ENCODE results near the gene PACS2. TPM values are rescaled to one million over a fixed set of nuclear protein-coding genes. Genes with fewer than 3 reads are reported as not detected.

Gene PACS2
- total RNA-seq, 1 donor from 2014 or later = 48.0 TPM

DNA sequence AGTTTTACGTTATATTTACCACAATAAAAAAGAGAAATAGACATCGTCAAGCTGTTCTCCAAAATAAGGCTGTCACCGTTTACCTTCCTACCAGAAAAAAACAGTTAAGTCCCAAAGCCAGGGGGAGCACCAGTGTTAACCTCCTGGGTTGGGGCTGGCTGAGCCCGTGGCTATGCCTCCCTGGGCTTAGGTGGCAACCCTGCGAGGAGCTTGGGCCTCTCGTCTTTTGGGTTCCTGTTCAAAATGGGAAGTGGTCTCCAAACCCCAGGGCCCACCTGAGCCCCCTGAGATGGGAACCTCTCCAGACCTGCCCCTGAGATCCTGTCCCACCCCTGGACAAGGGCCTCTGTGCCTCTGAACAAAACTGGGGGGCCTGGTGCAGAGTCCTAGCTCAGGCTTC, 22.9 kb downstream of the PACS2 start:
- Mint-ChIP-seq H3K9me3 (no peaks in the 10 kb centered on the region), H3K27me3 (no peaks in the 10 kb centered on the region), H3K27ac (no peak overlapping the region), H3K4me1 (peaks cover 4% of the 10 kb centered on the region), H3K36me3 (ENCODE audit: low read depth) (no peaks in the 10 kb centered on the region), H3K4me3 (no peak overlapping the region)
- POLR2A ChIA-PET = no interaction called here
- CTCF ChIA-PET = no interaction called here
- TF ChIP-seq, protein P1, sequence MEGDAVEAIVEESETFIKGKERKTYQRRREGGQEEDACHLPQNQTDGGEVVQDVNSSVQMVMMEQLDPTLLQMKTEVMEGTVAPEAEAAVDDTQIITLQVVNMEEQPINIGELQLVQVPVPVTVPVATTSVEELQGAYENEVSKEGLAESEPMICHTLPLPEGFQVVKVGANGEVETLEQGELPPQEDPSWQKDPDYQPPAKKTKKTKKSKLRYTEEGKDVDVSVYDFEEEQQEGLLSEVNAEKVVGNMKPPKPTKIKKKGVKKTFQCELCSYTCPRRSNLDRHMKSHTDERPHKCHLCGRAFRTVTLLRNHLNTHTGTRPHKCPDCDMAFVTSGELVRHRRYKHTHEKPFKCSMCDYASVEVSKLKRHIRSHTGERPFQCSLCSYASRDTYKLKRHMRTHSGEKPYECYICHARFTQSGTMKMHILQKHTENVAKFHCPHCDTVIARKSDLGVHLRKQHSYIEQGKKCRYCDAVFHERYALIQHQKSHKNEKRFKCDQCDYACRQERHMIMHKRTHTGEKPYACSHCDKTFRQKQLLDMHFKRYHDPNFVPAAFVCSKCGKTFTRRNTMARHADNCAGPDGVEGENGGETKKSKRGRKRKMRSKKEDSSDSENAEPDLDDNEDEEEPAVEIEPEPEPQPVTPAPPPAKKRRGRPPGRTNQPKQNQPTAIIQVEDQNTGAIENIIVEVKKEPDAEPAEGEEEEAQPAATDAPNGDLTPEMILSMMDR (IDR thresholded peaks at IDR 0.05) = no peak
- intact Hi-C loops (cut with micrococcal nuclease) = no loop called here
- DNase-seq (no peak), ATAC-seq (ENCODE audit: low read depth) (no peak)

DNA sequence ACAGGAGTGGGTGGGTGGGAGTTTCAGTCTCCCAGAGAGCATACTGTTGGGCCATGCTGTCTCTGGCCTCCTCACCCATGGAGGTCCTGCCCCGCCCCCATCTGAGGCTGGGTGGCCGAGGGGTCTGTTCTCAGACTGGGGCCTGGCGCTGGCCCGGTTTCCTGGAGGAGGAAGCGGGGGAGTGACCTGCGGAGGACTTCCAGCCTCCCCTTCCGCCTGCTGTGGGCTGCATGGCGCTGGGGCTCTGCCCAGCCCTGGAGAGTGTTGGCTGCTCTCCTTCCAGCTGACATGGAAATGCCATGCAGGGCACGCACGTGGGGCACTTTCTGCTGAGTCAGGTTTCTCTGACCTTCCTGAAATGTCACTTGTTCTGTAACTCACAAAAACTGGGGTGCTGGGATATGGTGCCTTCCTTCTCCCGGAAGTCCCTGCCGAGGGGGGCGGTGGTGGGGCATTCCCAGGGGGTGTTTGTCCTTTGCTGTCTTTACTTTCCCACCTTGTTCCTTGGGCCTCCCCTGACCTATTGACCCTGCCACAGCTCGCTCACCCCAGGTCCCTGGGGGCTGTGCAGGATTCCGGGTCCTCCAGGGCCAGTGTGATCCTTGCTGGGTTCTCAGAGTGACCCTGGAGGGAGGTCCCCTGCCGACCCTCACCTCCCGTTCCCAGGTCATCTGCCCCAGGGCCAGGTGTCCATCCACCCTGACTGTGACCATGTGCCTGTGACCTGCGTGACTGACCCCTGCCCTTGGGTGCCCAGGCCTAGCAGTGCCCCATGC, 23.6 kb downstream of the PACS2 start:
- no peaks in the 10 kb centered on the region for H3K36me3 Mint-ChIP-seq (ENCODE audit: low read depth)
- no peak for DNase-seq
- CTCF ChIA-PET = no interaction called here
- H3K9me3 Mint-ChIP-seq = no peaks in the 10 kb centered on the region
- intact Hi-C loops (cut with micrococcal nuclease) = no loop called here
- no peak overlapping the region for H3K27ac Mint-ChIP-seq
- no peak for ATAC-seq (ENCODE audit: low read depth)
- peaks cover 2% of the 10 kb centered on the region for H3K4me1 Mint-ChIP-seq
- TF ChIP-seq, protein P1 (IDR thresholded peaks at IDR 0.05) = no peak
- no peak overlapping the region for H3K4me3 Mint-ChIP-seq
- no peaks in the 10 kb centered on the region for H3K27me3 Mint-ChIP-seq
- POLR2A ChIA-PET = no interaction called here

DNA sequence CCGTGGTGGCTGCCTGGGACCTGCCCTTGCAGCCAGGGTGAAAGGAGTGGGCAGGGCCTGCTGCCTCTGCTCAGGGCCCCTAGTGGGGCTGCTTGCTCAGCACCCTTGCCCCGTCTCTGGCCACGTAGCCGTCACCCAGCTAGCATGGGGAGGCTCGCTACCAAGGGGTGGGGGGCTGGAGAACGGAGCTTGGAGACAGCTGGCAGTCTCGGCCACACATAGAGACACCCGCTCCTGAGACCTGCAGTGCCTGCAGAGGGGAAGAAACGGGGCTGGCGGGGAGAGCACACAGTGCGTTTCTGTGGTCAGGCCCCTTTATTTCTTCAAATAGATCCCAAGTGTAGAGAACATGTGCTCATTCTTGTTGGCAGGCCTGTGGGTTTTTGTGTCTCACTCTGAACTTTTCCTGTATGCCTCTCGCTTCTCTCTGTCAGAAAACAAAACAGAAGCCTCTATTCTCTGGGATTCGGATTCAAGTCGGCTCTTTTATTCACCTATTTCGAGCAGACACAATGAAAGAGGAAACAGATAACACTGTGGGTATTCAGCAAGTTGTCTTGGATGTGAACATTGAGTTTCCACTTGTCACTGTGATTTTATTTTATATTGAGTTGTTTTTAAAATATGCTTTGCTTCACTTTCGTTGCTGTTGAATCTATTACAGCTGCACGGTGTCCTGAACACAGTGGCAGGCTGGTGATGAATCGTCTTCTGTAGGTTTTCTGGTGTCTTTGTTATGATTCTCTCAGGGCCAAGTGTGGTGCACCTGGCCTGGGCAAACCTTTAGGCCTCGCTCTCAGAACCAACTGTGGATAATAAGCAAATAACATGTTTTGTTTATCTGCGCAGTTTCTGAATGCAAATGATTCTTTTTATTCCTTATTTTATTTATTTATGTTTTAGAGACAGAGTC, 26.5 kb downstream of the PACS2 start:
- H3K36me3 Mint-ChIP-seq (ENCODE audit: low read depth) = peaks cover 3% of the 10 kb centered on the region
- no peaks in the 10 kb centered on the region for H3K27me3 Mint-ChIP-seq
- peaks cover 2% of the 10 kb centered on the region for H3K4me1 Mint-ChIP-seq
- ChIA-PET POLR2A (no interaction called here), CTCF (interaction anchor here (1.4 kb wide), 1 partner anchor 11 kb away, joined by 5 read pairs; no protein-coding TSS in a partner anchor)
- DNase-seq (no peak), ATAC-seq (ENCODE audit: low read depth) (no peak)
- H3K9me3 Mint-ChIP-seq = peaks cover 2% of the 10 kb centered on the region
- H3K4me3 Mint-ChIP-seq = no peak overlapping the region
- H3K27ac Mint-ChIP-seq = no peak overlapping the region
- TF ChIP-seq, protein P1 (IDR thresholded peaks at IDR 0.05) = no peak
- intact Hi-C loops (cut with micrococcal nuclease) = no loop called here

DNA sequence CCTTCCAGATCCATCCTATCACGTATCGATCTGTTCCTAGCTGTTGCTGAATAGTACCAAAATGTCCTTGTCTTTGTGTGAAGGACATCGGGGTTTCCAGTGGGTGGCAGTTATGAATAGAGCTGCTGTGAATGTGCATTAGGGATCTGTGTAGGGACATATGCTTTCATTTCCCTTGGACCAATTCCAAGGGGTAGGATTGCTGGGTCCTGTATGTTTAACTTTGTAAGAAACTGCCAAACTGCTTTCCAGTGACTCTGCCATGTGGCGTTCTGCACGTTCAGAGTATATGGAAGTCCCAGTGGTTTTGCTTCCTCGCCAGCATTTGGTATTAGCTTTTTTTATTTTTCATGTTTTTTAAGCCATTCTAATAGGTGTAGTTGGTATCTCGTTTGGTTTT, 28.6 kb downstream of the PACS2 start:
- Mint-ChIP-seq H3K27me3 (no peaks in the 10 kb centered on the region), H3K36me3 (ENCODE audit: low read depth) (peaks cover 3% of the 10 kb centered on the region), H3K9me3 (peaks cover 2% of the 10 kb centered on the region), H3K27ac (no peak overlapping the region), H3K4me1 (peaks cover 5% of the 10 kb centered on the region), H3K4me3 (no peak overlapping the region)
- intact Hi-C loops (cut with micrococcal nuclease) = no loop called here
- no peak for DNase-seq
- POLR2A ChIA-PET = no interaction called here
- TF ChIP-seq, protein P1 (IDR thresholded peaks at IDR 0.05) = no peak
- no peak for ATAC-seq (ENCODE audit: low read depth)
- CTCF ChIA-PET = no interaction called here

DNA sequence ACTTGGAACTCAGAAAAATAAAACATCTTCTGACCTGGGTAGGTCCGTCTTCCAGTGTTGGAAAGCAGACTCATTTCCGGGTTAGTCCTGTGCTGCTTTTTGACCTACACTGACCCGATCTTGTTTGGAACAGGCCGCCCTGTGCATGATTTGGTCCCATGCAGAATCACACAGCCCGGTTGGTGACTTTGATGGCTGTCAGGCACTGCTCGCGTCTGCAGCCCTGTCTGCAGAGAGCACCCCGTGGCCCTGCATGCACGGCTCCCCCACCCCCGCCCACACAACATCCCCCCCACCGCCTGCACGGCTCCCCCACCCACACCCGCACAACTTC, 31.6 kb downstream of the PACS2 start:
- H3K9me3 Mint-ChIP-seq = peaks cover 2% of the 10 kb centered on the region
- intact Hi-C loops (cut with micrococcal nuclease) = no loop called here
- H3K36me3 Mint-ChIP-seq (ENCODE audit: low read depth) = peaks cover 3% of the 10 kb centered on the region
- POLR2A ChIA-PET = no interaction called here
- ATAC-seq (ENCODE audit: low read depth) (no peak), DNase-seq (no peak)
- CTCF ChIA-PET = no interaction called here
- H3K27ac Mint-ChIP-seq = no peak overlapping the region
- peaks cover 5% of the 10 kb centered on the region for H3K4me1 Mint-ChIP-seq
- H3K4me3 Mint-ChIP-seq = no peak overlapping the region
- TF ChIP-seq, protein P1 (IDR thresholded peaks at IDR 0.05) = no peak
- no peaks in the 10 kb centered on the region for H3K27me3 Mint-ChIP-seq

Data from activated B cell treated with CpG ODN at 0.5 μM for 24 hours (primary cell).